ENCODE results near the gene TAF1B.

The TAF1B gene

GRCh38 chr2:9945596-9945995 is 102.3 kb downstream of the TAF1B start:
- no peak for DNase-seq
- Mint-ChIP-seq H3K9me3 (no peaks in the 10 kb centered on the region), H3K27me3 (peaks cover 49% of the 10 kb centered on the region), H3K4me1 (ENCODE audit: low read depth) (peaks cover 2% of the 10 kb centered on the region), H3K27ac (no peak overlapping the region), H3K4me3 (no peak overlapping the region), H3K36me3 (ENCODE audit: low read depth) (no peaks in the 10 kb centered on the region)

- Mint-ChIP-seq H3K27me3 (peaks cover 50% of the 10 kb centered on the region), H3K27ac (no peak overlapping the region), H3K9me3 (no peaks in the 10 kb centered on the region), H3K4me3 (no peak overlapping the region), H3K4me1 (ENCODE audit: low read depth) (peaks cover 3% of the 10 kb centered on the region), H3K36me3 (ENCODE audit: low read depth) (no peaks in the 10 kb centered on the region)
- no peak for DNase-seq
These were observed 102.8 kb downstream of the TAF1B start for GRCh38 chr2:9946076-9946475.

DNA sequence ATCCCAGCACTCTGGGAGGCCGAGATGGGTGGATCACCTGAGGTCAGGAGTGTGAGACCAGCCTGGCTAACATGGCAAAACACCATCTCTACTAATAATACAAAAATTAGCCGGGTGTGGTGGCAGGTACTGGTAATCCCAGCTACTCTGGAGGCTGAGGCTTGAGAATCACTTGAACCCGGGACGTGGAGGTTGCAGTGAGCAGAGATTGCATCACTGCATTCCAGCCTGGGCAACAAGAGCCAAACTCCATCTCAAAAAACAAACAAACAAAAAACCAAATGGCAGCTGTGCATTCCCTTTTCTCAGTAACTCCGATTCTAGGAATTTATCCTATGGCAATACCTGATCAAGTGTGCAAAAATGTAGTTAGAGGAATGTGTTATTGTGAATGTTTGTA is 103.5 kb downstream of the TAF1B start:
- H3K36me3 Mint-ChIP-seq (ENCODE audit: low read depth), result no peaks in the 10 kb centered on the region
- no peaks in the 10 kb centered on the region for H3K9me3 Mint-ChIP-seq
- no peak overlapping the region for H3K4me3 Mint-ChIP-seq
- H3K27me3 Mint-ChIP-seq, result peaks cover 50% of the 10 kb centered on the region
- peaks cover 3% of the 10 kb centered on the region for H3K4me1 Mint-ChIP-seq (ENCODE audit: low read depth)
- H3K27ac Mint-ChIP-seq, result no peak overlapping the region
- no peak for DNase-seq

- no peak overlapping the region for H3K4me3 Mint-ChIP-seq
- H3K36me3 Mint-ChIP-seq (ENCODE audit: low read depth), result no peaks in the 10 kb centered on the region
- peaks cover 61% of the 10 kb centered on the region for H3K27me3 Mint-ChIP-seq
- peaks cover 6% of the 10 kb centered on the region for H3K4me1 Mint-ChIP-seq (ENCODE audit: low read depth)
- no peak overlapping the region for H3K27ac Mint-ChIP-seq
- no peaks in the 10 kb centered on the region for H3K9me3 Mint-ChIP-seq
- DNase-seq, result no peak
These were observed 105.4 kb downstream of the TAF1B start for GRCh38 chr2:9948721-9949120.

DNA sequence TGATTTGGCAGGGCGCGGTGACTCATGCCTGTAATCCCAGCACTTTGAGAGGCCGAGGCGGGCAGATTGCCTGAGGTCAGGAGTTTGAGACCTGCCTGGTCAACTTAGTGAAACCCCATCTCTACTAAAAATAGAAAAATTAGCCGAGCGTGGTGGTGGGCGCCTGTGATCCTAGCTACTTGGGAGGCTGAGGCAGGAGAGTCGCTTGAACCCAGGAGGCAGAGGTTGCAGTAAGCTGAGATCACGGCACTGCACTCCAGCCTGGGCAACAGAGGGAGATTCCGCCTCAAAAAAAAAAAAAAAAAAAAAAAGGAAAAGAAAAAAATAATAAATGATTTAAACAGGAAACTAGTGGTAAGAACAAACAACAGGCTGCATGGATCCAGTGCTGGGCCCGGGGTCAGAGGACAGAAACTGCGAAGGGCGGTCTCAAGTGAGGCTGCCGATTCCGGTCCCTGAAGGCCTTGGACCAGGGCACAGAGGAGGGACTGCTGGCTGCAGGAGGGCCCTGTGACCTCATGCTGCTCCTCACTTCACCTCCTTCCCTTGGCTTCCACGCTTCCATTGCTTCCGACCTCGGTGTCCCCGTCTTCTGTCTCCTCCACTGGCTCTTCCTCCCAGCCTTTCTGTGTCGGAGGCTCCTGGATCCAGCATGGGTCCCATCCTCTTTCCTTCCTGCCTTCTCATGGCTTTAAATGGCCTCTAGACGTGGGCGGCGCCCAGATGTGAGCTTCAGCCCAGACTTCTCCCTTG is 106.1 kb downstream of the TAF1B start:
- Mint-ChIP-seq H3K27me3 (peaks cover 65% of the 10 kb centered on the region), H3K27ac (no peak overlapping the region), H3K36me3 (ENCODE audit: low read depth) (no peaks in the 10 kb centered on the region), H3K4me3 (peak overlapping the region; percentile 71), H3K9me3 (no peaks in the 10 kb centered on the region), H3K4me1 (ENCODE audit: low read depth) (peaks cover 6% of the 10 kb centered on the region)
- DNase-seq, result no peak

- H3K27ac Mint-ChIP-seq, result no peak overlapping the region
These were observed 106.8 kb downstream of the TAF1B start for GRCh38 chr2:9949992-9950520.

GRCh38 chr2:9950521-9951271 is 107.4 kb downstream of the TAF1B start:
- Mint-ChIP-seq H3K27me3 (peaks cover 60% of the 10 kb centered on the region), H3K27ac (peak overlapping the region; percentile 47), H3K4me1 (ENCODE audit: low read depth) (peaks cover 6% of the 10 kb centered on the region), H3K4me3 (peak overlapping the region; percentile 71), H3K9me3 (no peaks in the 10 kb centered on the region), H3K36me3 (ENCODE audit: low read depth) (no peaks in the 10 kb centered on the region)
- no peak for DNase-seq

More at GRCh38 chr2:9949992-9950520, 106.8 kb downstream of the TAF1B start:
- H3K4me3 Mint-ChIP-seq, result peak overlapping the region; percentile 71
- H3K27me3 Mint-ChIP-seq, result peaks cover 63% of the 10 kb centered on the region
- no peaks in the 10 kb centered on the region for H3K36me3 Mint-ChIP-seq (ENCODE audit: low read depth)
- no peaks in the 10 kb centered on the region for H3K9me3 Mint-ChIP-seq
- peaks cover 6% of the 10 kb centered on the region for H3K4me1 Mint-ChIP-seq (ENCODE audit: low read depth)
- DNase-seq, result no peak

DNA sequence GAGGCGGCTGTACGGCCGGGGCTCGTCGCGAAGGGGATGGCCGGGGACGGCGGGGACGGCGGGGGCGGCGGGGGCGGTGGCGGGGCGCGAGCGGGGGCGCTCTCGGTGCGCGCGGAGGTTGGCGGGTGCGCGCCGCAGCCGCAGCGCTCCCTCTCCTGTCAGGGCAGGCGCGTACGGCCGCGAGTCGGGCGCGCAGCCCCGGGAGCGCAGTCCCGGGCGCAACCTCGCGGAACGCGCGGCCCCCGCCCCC is 107.9 kb downstream of the TAF1B start:
- no peak for DNase-seq
- H3K27ac Mint-ChIP-seq, result no peak overlapping the region
- peak overlapping the region; percentile 71 for H3K4me3 Mint-ChIP-seq
- peaks cover 6% of the 10 kb centered on the region for H3K4me1 Mint-ChIP-seq (ENCODE audit: low read depth)
- no peaks in the 10 kb centered on the region for H3K9me3 Mint-ChIP-seq
- peaks cover 55% of the 10 kb centered on the region for H3K27me3 Mint-ChIP-seq
- no peaks in the 10 kb centered on the region for H3K36me3 Mint-ChIP-seq (ENCODE audit: low read depth)

DNA sequence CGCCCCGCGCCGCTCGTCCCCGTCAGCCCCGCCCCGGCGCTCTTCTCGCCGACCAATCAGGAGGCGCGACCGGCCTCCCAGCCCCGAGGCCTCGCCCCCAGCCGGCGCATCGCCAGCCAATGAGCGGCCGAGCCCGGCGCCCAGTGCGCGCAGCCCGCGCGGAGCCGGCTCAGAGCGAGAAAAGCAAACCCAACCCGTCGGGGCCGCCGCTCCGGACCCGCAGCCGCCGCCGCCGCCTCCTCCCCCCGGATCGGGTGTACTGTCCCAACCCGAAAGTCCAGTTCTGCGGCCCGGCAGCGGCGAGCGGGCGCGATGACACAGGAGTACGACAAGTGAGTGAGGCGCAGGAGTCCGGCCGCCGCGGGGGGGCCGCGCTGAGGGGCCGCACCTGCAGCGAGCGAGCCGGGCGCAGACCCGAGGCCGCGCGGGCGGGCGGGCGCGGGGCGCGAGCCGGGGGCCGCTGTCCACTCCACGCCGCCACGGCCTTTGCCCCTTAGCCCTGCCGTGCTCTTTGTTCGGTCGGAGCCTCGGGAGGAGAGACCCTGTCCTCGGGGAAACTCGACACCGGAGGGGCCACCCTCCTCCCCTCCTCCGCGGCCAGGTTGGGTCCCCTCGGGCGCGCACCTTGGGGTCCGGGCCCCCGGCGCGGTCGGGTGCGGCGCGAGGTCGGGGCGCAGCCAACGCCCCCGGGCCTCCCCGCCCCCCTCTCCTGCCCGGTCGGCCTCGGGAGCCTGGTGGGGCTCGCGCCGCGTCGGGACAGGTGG is 108.4 kb downstream of the TAF1B start, which contains the start of gene GRHL1:
Gene GRHL1, plus strand, starts transcription at position 172 of the 764 bp plus-strand sequence. Its CDS starts 141 bp downstream, at position 313.
- Mint-ChIP-seq H3K27me3 (peaks cover 51% of the 10 kb centered on the region), H3K36me3 (ENCODE audit: low read depth) (no peaks in the 10 kb centered on the region), H3K27ac (peak within 1 kb of the TSS; percentile 47), H3K4me1 (ENCODE audit: low read depth) (peaks cover 6% of the 10 kb centered on the region), H3K9me3 (no peaks in the 10 kb centered on the region), H3K4me3 (peak within 1 kb of the TSS; percentile 78)
- DNase-seq, result peak; percentile 93

DNA sequence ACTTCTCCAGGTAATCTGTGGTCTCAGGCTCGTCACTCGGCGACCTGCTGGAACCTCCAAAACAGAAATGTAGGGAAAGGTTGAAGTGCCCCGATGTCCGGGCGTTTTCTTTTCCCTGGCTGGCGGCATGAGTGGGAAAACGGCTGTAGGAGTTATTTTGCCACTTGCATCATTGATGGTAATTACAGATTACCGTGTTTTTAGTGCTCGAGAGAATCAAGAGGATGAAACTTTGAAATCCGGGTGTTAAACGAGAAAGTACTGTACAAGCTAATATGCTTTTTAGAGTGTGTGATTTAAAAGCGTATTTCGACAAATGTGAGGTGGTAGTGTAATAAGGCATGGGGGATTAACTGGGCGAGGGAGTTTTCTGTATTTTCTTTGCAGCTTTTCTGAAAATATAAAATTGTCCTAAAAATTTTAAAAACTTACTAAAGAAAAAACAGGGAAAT is 109.0 kb downstream of the TAF1B start:
- peaks cover 46% of the 10 kb centered on the region for H3K27me3 Mint-ChIP-seq
- H3K4me1 Mint-ChIP-seq (ENCODE audit: low read depth), result peaks cover 6% of the 10 kb centered on the region
- DNase-seq, result no peak
- H3K36me3 Mint-ChIP-seq (ENCODE audit: low read depth), result no peaks in the 10 kb centered on the region
- no peak overlapping the region for H3K27ac Mint-ChIP-seq
- H3K9me3 Mint-ChIP-seq, result no peaks in the 10 kb centered on the region
- peak overlapping the region; percentile 74 for H3K4me3 Mint-ChIP-seq

DNA sequence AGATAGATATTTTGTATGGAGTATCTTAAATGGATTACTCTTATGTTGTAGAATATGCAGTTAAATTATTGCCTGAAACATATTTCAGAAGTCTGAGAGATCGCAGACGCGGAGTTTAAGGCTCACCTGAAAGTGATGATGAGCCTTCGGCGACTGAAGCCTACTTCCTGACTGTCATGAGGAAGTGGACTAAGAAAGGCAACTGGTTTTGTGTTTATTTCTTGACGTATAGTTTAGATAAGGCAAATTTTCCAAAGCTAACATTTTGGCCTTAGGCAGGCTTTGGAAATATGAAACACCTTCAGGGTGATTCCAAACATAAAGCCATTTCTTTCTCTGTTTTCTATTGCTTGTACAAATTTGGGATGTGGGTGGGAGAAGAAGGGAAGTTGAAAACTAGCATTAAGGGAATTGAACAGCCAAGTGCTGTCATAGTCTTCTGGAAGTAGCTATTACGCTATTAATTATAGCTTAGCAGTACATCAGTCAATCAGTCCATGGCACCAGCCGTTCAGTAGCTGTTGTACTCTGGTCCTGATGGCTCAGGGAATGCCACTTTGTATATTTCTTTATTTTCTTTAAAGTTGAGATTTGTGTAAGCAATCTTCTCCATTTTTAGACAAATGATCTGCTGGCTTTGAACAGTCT is 109.7 kb downstream of the TAF1B start:
- H3K4me3 Mint-ChIP-seq, result peak overlapping the region; percentile 74
- peaks cover 6% of the 10 kb centered on the region for H3K4me1 Mint-ChIP-seq (ENCODE audit: low read depth)
- no peaks in the 10 kb centered on the region for H3K36me3 Mint-ChIP-seq (ENCODE audit: low read depth)
- H3K27ac Mint-ChIP-seq, result no peak overlapping the region
- H3K27me3 Mint-ChIP-seq, result peaks cover 49% of the 10 kb centered on the region
- H3K9me3 Mint-ChIP-seq, result no peaks in the 10 kb centered on the region
- no peak for DNase-seq

- DNase-seq, result no peak
- Mint-ChIP-seq H3K27ac (no peak overlapping the region), H3K4me1 (ENCODE audit: low read depth) (peaks cover 6% of the 10 kb centered on the region), H3K4me3 (no peak overlapping the region), H3K9me3 (no peaks in the 10 kb centered on the region), H3K36me3 (ENCODE audit: low read depth) (no peaks in the 10 kb centered on the region), H3K27me3 (peaks cover 45% of the 10 kb centered on the region)
These were observed 110.9 kb downstream of the TAF1B start for GRCh38 chr2:9954136-9954535.

- no peaks in the 10 kb centered on the region for H3K4me1 Mint-ChIP-seq (ENCODE audit: low read depth)
- no peaks in the 10 kb centered on the region for H3K36me3 Mint-ChIP-seq (ENCODE audit: low read depth)
- no peak overlapping the region for H3K4me3 Mint-ChIP-seq
- H3K9me3 Mint-ChIP-seq, result no peaks in the 10 kb centered on the region
- no peak overlapping the region for H3K27ac Mint-ChIP-seq
- no peak for DNase-seq
- peaks cover 24% of the 10 kb centered on the region for H3K27me3 Mint-ChIP-seq
These were observed 114.8 kb downstream of the TAF1B start for GRCh38 chr2:9958057-9958456.

DNA sequence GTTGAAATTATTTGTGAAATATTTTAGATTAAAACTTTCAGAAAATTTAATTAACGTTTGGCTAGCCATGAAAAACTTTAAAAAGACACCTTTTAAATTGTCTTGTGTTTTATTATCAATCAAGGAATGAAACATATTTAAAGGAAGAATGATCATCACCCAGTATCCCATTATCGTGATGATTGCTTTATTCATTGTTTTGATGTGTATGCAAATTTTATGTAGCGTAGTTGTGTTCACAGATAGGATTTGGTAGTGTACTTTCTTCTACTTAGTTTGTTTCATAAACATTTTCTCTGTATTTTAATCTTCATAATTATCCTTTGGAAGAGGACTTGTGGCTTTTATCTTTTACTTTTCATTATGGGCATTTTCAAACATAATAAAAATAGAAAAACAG is 116.0 kb downstream of the TAF1B start:
- Mint-ChIP-seq H3K27me3 (peaks cover 15% of the 10 kb centered on the region), H3K4me3 (no peak overlapping the region), H3K27ac (no peak overlapping the region), H3K9me3 (no peaks in the 10 kb centered on the region), H3K36me3 (ENCODE audit: low read depth) (no peaks in the 10 kb centered on the region), H3K4me1 (ENCODE audit: low read depth) (no peaks in the 10 kb centered on the region)
- DNase-seq, result no peak
